MM.1S (cell line): ENCODE data around the gene KIF16B.

Source experiments
- EZH2 ChIP-seq: fragments of 300-600 bp; sonication (generic); optimal IDR thresholded peaks from 2 replicates; pipeline ENCODE3; 2017; ENCODE audit warnings: low read depth, mild to moderate bottlenecking, antibody characterized with exemption, low read length, mixed read lengths
- EZH2phosphoT487 ChIP-seq: fragments of 300-600 bp; sonication (generic); IDR thresholded peaks from 2 replicates; pipeline ENCODE4 v1.6.1; 2018; ENCODE audit warnings: antibody characterized with exemption, low read length
- TF ChIP-seq, protein P1 (sequence below): fragments of 300-600 bp; sonication (generic); IDR thresholded peaks from 2 replicates; pipeline ENCODE4 v1.5.1; 2016; ENCODE audit warnings: antibody characterized with exemption, low read length, mixed read lengths

DNA sequence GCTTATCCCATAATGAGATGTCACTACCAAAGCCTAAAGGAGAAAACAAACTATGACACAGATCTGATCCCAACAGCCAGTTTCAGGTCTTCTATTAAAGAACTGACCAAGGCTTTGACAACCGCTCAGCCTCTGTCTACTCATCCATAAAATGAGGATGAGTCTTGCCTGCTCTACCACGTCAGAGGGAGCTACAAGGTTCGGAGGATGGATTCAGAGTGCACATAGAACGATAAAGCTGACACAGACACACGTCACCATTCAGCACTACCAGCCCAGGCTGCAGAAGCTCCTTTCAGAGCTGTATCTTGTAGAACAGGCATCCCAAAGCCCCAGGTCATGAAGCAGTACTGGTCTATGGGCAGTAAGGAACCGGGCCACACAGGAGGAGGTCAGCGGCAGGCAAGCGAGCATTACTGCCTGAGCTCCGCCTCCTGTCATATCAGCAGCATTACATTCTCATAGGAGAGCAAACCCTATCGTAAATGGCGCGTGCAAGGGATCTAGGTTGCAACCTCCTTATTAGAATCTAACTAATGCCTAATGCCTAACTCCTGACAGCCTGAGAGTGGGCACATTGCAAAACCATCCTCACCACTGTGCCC lies 25.1 kb downstream of the KIF16B start:
- TF ChIP-seq, protein P1, sequence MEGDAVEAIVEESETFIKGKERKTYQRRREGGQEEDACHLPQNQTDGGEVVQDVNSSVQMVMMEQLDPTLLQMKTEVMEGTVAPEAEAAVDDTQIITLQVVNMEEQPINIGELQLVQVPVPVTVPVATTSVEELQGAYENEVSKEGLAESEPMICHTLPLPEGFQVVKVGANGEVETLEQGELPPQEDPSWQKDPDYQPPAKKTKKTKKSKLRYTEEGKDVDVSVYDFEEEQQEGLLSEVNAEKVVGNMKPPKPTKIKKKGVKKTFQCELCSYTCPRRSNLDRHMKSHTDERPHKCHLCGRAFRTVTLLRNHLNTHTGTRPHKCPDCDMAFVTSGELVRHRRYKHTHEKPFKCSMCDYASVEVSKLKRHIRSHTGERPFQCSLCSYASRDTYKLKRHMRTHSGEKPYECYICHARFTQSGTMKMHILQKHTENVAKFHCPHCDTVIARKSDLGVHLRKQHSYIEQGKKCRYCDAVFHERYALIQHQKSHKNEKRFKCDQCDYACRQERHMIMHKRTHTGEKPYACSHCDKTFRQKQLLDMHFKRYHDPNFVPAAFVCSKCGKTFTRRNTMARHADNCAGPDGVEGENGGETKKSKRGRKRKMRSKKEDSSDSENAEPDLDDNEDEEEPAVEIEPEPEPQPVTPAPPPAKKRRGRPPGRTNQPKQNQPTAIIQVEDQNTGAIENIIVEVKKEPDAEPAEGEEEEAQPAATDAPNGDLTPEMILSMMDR, result no peak
- TF ChIP-seq EZH2 (no peak), EZH2phosphoT487 (no peak)
